GM19238 (cell line): ENCODE measurements around the gene KLKB1.

ENCODE experiments used
- DNase-seq: peaks from one replicate; pipeline ENCODE4 v3.0.0; 2011; ENCODE audit warnings: low spot score; ENCODE audit not compliant: insufficient read length

KLKB1 gene

DNA sequence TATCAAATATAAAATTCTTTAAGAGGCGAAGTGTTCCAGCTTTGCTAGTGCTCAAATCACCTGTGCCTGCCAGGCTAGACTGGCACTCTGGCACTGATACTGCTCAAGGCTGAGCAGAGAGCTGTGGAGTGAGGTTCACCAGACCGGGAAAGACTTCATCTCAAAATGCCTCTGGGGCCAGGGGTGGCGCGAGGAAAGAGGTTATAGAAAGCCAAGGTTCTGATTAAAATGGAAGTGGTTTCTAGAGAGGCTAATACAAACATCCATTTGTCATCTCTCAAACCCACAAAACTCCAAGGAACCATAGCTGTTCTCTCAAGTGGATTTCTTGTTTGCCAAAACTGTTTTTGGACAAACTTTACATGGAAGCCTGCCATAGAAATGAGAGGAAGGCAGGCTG lies 80.2 kb downstream of the KLKB1 start:
- DNase-seq = no peak

DNA sequence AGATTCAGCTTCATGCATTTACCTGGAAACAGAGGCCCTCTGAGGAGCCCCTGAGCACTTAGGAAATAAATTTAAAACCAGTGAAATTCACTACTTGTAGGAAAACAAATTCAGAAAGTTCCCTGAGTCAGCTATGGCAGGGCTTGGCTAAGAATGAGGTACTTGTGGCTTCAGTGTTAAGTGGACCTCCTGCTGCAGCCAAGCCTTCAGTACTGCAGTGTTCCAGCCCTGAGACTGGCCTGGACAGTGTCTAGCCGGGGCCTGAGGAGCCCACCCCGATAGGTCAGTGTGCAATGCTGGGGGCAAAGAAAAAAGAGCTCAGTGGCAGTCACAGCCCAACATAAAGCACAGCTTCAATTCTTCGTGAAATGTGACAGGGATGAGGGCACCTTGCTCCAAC lies 80.6 kb downstream of the KLKB1 start:
- DNase-seq = no peak
